Naive thymus-derived CD8-positive, alpha-beta T cell (primary cell): ENCODE results near the gene NDUFA3. TPM values are rescaled to one million over a fixed set of nuclear protein-coding genes. Genes with fewer than 3 reads are reported as not detected.
"Not testable (repeated sequence)": the region's sequence is repeated elsewhere in the genome, so short reads cannot be mapped to it uniquely, and the experiment has no call there.

ENCODE experiments used
- ATAC-seq, 2 donors: fragments of 150-1000 bp; cut with Tn5 transposase in 1 of 2; sonication (Bioruptor Pico), chemical (Tn5 transposase) in 1 of 2; 1 replicate in 1 of 2; 2 replicates in 1 of 2; pipeline ENCODE4 v1.10.0; 2021; ENCODE audit warnings: mild to moderate bottlenecking in 2 of 2, moderate library complexity in 2 of 2
- POLR2A ChIA-PET: fragments of 350-600 bp; sonication (Branson Sonifier 250); formaldehyde crosslinking; loops from one replicate; lab custom pipeline; 2021; ENCODE audit warnings: antibody characterized with exemption; lab: Charles Lee
- DNase-seq, 10 donors: peaks; one replicate each; pipeline versions ENCODE4 v3.0.0 to v3.0.0-alpha.2; 2020 to 2022
- H3K27ac Mint-ChIP-seq, 10 donors: one replicate each; pipeline ENCODE4 v1.8.0; 2020 to 2022; ENCODE audit warnings: mild to moderate bottlenecking in 10 of 10, mixed read lengths in 10 of 10, moderate library complexity in 4 of 10, inconsistent platforms in 1 of 10
- H3K27me3 Mint-ChIP-seq, 5 donors: one replicate each; pipeline ENCODE4 v1.8.0; 2021 to 2022; ENCODE audit warnings: mixed read lengths in 5 of 5
- H3K36me3 Mint-ChIP-seq, 3 donors: one replicate each; pipeline ENCODE4 v1.8.0; 2020 to 2022; ENCODE audit warnings: mixed read lengths in 3 of 3, mild to moderate bottlenecking in 2 of 3, inconsistent platforms in 1 of 3
- H3K4me1 Mint-ChIP-seq, 4 donors: one replicate each; pipeline ENCODE4 v1.8.0; 2021 to 2022; ENCODE audit warnings: mixed read lengths in 4 of 4
- H3K4me3 Mint-ChIP-seq, 10 donors: one replicate each; pipeline ENCODE4 v1.8.0; 2020 to 2022; ENCODE audit warnings: mild to moderate bottlenecking in 10 of 10, mixed read lengths in 10 of 10, moderate library complexity in 6 of 10, inconsistent platforms in 1 of 10
- H3K9me3 Mint-ChIP-seq, 9 donors: one replicate each; pipeline ENCODE4 v1.8.0; 2020 to 2022; ENCODE audit warnings: mixed read lengths in 9 of 9, mild to moderate bottlenecking in 3 of 9, inconsistent platforms in 1 of 9, moderate library complexity in 1 of 9
- polyA plus RNA-seq, 3 donors: library from polyadenylated mRNA; unstranded; fragments of 300-500 nt; fragmentation: Illumina TruSeq; gene quantifications; one replicate each; pipeline ENCODE4 v1.2.3, GENCODE V29; 2021
- total RNA-seq, 8 experiments: library from RNA in 2 of 8; stranded (reverse) in 2 of 8; gene quantifications; one replicate each; pipeline ENCODE4 v1.2.3 and lab custom pipeline; 2021 to 2026

Gene NDUFA3
- total and polyA plus RNA-seq, 5 experiments from 2014 or later = 103 to 564 (median 489) TPM

- Mint-ChIP-seq H3K27ac (peak overlapping the region in 8 of 10 donors; percentile 35 to 94 (median 80)), H3K27me3 (peaks cover 12 to 32% (median 23%) of the 10 kb centered on the region in 5 donors), H3K4me1 (peaks cover 6 to 20% (median 13%) of the 10 kb centered on the region in 4 donors), H3K4me3 (peak overlapping the region; percentile 56 to 85 (median 81))
- not testable (repeated sequence) for H3K9me3 Mint-ChIP-seq, H3K36me3 Mint-ChIP-seq
- POLR2A ChIA-PET = interaction anchor here (0.7 to 1.6 kb wide), 4 partner anchors 20 to 229 kb away, joined by 3 to 4 read pairs (median 3); partner anchors contain the start of genes CNOT3, PRPF31 and TFPT
- peak; percentile 88 to 96 for ATAC-seq
- DNase-seq = peak in 7 of 10 donors; percentile 35 to 53 (median 43)
Measured at GRCh38 chr19:54095859-54096616, 6.6 kb upstream of the NDUFA3 start.

- H3K9me3 Mint-ChIP-seq = no peaks in the 10 kb centered on the region
- peaks cover 6 to 23% (median 14%) of the 10 kb centered on the region in 4 donors for H3K4me1 Mint-ChIP-seq
- peaks cover 10 to 26% (median 18%) of the 10 kb centered on the region in 5 donors for H3K27me3 Mint-ChIP-seq
- DNase-seq (peak in 3 of 10 donors; percentile 21 to 31 (median 29)), ATAC-seq (peak in 1 of 2 donors; percentile 39)
- POLR2A ChIA-PET = interaction anchor here (0.6 to 1.6 kb wide), 3 partner anchors 19 to 364 kb away, joined by 3 read pairs; partner anchors contain the start of genes CNOT3, PRPF31 and TFPT
- H3K27ac Mint-ChIP-seq = peak overlapping the region; percentile 35 to 94 (median 67)
- peak overlapping the region; percentile 42 to 84 (median 68) for H3K4me3 Mint-ChIP-seq
- H3K36me3 Mint-ChIP-seq = peaks cover 0 to 6% (median 0%) of the 10 kb centered on the region in 3 donors
Measured at GRCh38 chr19:54096617-54097106, 6.0 kb upstream of the NDUFA3 start.

GRCh38 chr19:54099190-54099902 lies 3.3 kb upstream of the NDUFA3 start:
- Mint-ChIP-seq H3K4me3 (peak overlapping the region in 1 of 10 donors; percentile 47), H3K9me3 (no peaks in the 10 kb centered on the region), H3K36me3 (no peaks in the 10 kb centered on the region), H3K27me3 (peaks cover 3 to 11% (median 7%) of the 10 kb centered on the region in 5 donors), H3K27ac (peak overlapping the region in 1 of 10 donors; percentile 27), H3K4me1 (peaks cover 15 to 36% (median 30%) of the 10 kb centered on the region in 4 donors)
- ATAC-seq (no peak), DNase-seq (no peak)
- POLR2A ChIA-PET = no interaction called here

- DNase-seq, H3K27me3 Mint-ChIP-seq, H3K36me3 Mint-ChIP-seq, H3K9me3 Mint-ChIP-seq, POLR2A ChIA-PET, ATAC-seq: not testable (repeated sequence)
- peak overlapping the region in 1 of 10 donors; percentile 47 for H3K4me3 Mint-ChIP-seq
- peak overlapping the region in 1 of 10 donors; percentile 27 for H3K27ac Mint-ChIP-seq
- H3K4me1 Mint-ChIP-seq = peaks cover 15 to 33% (median 31%) of the 10 kb centered on the region in 4 donors
Measured at GRCh38 chr19:54099903-54100255, 2.8 kb upstream of the NDUFA3 start.

GRCh38 chr19:54100561-54100960 lies 2.1 kb upstream of the NDUFA3 start, which contains the start of gene OSCAR:
Gene OSCAR (minus strand): TSS chr19:54100803. CDS start chr19:54100792, 11 bp downstream.
- Mint-ChIP-seq H3K4me1 (peaks cover 18 to 39% (median 34%) of the 10 kb centered on the region in 4 donors), H3K27me3 (peaks cover 0 to 6% (median 0%) of the 10 kb centered on the region in 5 donors), H3K4me3 (peak within 1 kb of the TSS; percentile 16 to 99 (median 52)), H3K27ac (peak within 1 kb of the TSS in 8 of 10 donors; percentile 6 to 81 (median 59)), H3K36me3 (peaks cover 0 to 3% (median 0%) of the 10 kb centered on the region in 3 donors), H3K9me3 (no peaks in the 10 kb centered on the region)
- POLR2A ChIA-PET = interaction anchor here (4.7 kb wide), 1 partner anchor 15 kb away, joined by 52 read pairs; the partner anchor contains the start of genes PRPF31 and TFPT
- ATAC-seq (no peak), DNase-seq (no peak)

- peaks cover 18 to 45% (median 30%) of the 10 kb centered on the region in 4 donors for H3K4me1 Mint-ChIP-seq
- H3K27me3 Mint-ChIP-seq = no peaks in the 10 kb centered on the region
- peak overlapping the region in 6 of 10 donors; percentile 15 to 55 (median 38) for H3K27ac Mint-ChIP-seq
- no peak for DNase-seq
- peak overlapping the region in 5 of 10 donors; percentile 8 to 70 (median 30) for H3K4me3 Mint-ChIP-seq
- no peaks in the 10 kb centered on the region for H3K9me3 Mint-ChIP-seq
- peaks cover 0 to 48% (median 5%) of the 10 kb centered on the region in 3 donors for H3K36me3 Mint-ChIP-seq
- ATAC-seq = no peak
- POLR2A ChIA-PET = interaction anchor here (1.5 to 4.7 kb wide), 2 partner anchors 10 to 32 kb away, joined by 4 to 52 read pairs; partner anchors contain the start of genes PRPF31 and TFPT
Measured at GRCh38 chr19:54104998-54105715, 2.5 kb downstream of the NDUFA3 start.

GRCh38 chr19:54105796-54106195 lies 3.1 kb downstream of the NDUFA3 start:
- DNase-seq (no peak), ATAC-seq (no peak)
- no peaks in the 10 kb centered on the region for H3K9me3 Mint-ChIP-seq
- peaks cover 22 to 49% (median 30%) of the 10 kb centered on the region in 4 donors for H3K4me1 Mint-ChIP-seq
- no peaks in the 10 kb centered on the region for H3K27me3 Mint-ChIP-seq
- H3K4me3 Mint-ChIP-seq = peak overlapping the region in 3 of 10 donors; percentile 36 to 56 (median 43)
- POLR2A ChIA-PET = interaction anchor here (1.2 to 1.5 kb wide), 2 partner anchors 9 to 31 kb away, joined by 4 to 7 read pairs; no protein-coding TSS in a partner anchor
- peaks cover 0 to 54% (median 7%) of the 10 kb centered on the region in 3 donors for H3K36me3 Mint-ChIP-seq
- H3K27ac Mint-ChIP-seq = peak overlapping the region in 4 of 10 donors; percentile 15 to 53 (median 38)

GRCh38 chr19:54106716-54107115 lies 4.1 kb downstream of the NDUFA3 start:
- DNase-seq (no peak), ATAC-seq (no peak)
- H3K4me1 Mint-ChIP-seq = peaks cover 24 to 49% (median 28%) of the 10 kb centered on the region in 4 donors
- peaks cover 0 to 57% (median 9%) of the 10 kb centered on the region in 3 donors for H3K36me3 Mint-ChIP-seq
- H3K27ac Mint-ChIP-seq = no peak overlapping the region
- H3K27me3 Mint-ChIP-seq = no peaks in the 10 kb centered on the region
- POLR2A ChIA-PET = interaction anchor here (1.2 kb wide), 2 partner anchors 8 to 9 kb away, joined by 4 to 7 read pairs; partner anchors contain the start of genes PRPF31 and TFPT
- no peaks in the 10 kb centered on the region for H3K9me3 Mint-ChIP-seq
- H3K4me3 Mint-ChIP-seq = peak overlapping the region in 3 of 10 donors; percentile 31 to 43 (median 39)

- H3K9me3 Mint-ChIP-seq = no peaks in the 10 kb centered on the region
- H3K4me3 Mint-ChIP-seq = no peak overlapping the region
Measured at GRCh38 chr19:54107876-54108490, 5.3 kb downstream of the NDUFA3 start.

GRCh38 chr19:54108496-54108895 lies 5.8 kb downstream of the NDUFA3 start:
- no peak overlapping the region for H3K4me3 Mint-ChIP-seq

More at GRCh38 chr19:54107876-54108490, 5.3 kb downstream of the NDUFA3 start:
- DNase-seq (no peak), ATAC-seq (no peak)
- Mint-ChIP-seq H3K27me3 (no peaks in the 10 kb centered on the region), H3K27ac (peak overlapping the region in 2 of 10 donors; percentile 1 to 21), H3K4me1 (peaks cover 18 to 40% (median 21%) of the 10 kb centered on the region in 4 donors), H3K36me3 (peaks cover 0 to 61% (median 9%) of the 10 kb centered on the region in 3 donors)
- POLR2A ChIA-PET = interaction anchor here (1.2 kb wide), 1 partner anchor 8 kb away, joined by 4 read pairs; the partner anchor contains the start of genes PRPF31 and TFPT

GRCh38 chr19:54109651-54110050 lies 7.0 kb downstream of the NDUFA3 start:
- H3K4me1 Mint-ChIP-seq = peaks cover 17 to 42% (median 22%) of the 10 kb centered on the region in 4 donors
- H3K27me3 Mint-ChIP-seq = no peaks in the 10 kb centered on the region
- POLR2A ChIA-PET = no interaction called here
- ATAC-seq = no peak
- no peaks in the 10 kb centered on the region for H3K9me3 Mint-ChIP-seq
- no peak overlapping the region for H3K4me3 Mint-ChIP-seq
- H3K36me3 Mint-ChIP-seq = peaks cover 0 to 61% (median 9%) of the 10 kb centered on the region in 3 donors
- no peak overlapping the region for H3K27ac Mint-ChIP-seq
- no peak for DNase-seq

More at GRCh38 chr19:54108496-54108895, 5.8 kb downstream of the NDUFA3 start:
- H3K27me3 Mint-ChIP-seq = no peaks in the 10 kb centered on the region
- H3K27ac Mint-ChIP-seq = no peak overlapping the region
- POLR2A ChIA-PET = no interaction called here
- ATAC-seq = no peak
- peaks cover 0 to 61% (median 9%) of the 10 kb centered on the region in 3 donors for H3K36me3 Mint-ChIP-seq
- no peaks in the 10 kb centered on the region for H3K9me3 Mint-ChIP-seq
- DNase-seq = no peak
- peaks cover 15 to 40% (median 18%) of the 10 kb centered on the region in 4 donors for H3K4me1 Mint-ChIP-seq
